Hepatocyte (in vitro differentiated cells): ENCODE results near the gene LRRC1.

ENCODE experiments used
- EZH2 ChIP-seq: fragments of 200-600 bp; sonication (generic); IDR thresholded peaks from 2 replicates; pipeline ENCODE4 v1.6.1; 2016; ENCODE audit warnings: antibody characterized with exemption, mild to moderate bottlenecking, borderline replicate concordance
- TF ChIP-seq, protein P1 (sequence below): fragments of 200-600 bp; sonication (generic); IDR thresholded peaks from 2 replicates; pipeline ENCODE4 v1.5.1; 2016; ENCODE audit warnings: antibody characterized with exemption, mild to moderate bottlenecking; ENCODE audit not compliant: poor library complexity

DNA sequence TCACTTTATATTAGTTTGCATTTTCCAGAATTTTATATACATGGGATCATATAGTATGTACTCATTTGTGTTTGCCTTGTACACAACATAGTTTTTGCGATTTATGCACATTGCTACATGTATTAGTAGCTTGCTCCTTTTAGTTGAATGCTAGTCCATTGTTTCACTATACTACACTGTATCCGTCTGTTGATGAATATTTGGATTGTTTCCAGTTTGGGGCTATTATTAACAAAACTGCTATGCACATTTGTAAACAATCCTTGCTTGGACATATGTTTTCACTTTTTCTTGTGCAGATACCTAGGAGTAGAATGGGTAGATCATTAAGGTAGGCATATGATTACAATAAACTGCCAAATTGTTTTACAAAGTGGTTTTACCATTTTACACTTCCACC is 3.9 kb upstream of the LRRC1 start:
- TF ChIP-seq, protein P1, sequence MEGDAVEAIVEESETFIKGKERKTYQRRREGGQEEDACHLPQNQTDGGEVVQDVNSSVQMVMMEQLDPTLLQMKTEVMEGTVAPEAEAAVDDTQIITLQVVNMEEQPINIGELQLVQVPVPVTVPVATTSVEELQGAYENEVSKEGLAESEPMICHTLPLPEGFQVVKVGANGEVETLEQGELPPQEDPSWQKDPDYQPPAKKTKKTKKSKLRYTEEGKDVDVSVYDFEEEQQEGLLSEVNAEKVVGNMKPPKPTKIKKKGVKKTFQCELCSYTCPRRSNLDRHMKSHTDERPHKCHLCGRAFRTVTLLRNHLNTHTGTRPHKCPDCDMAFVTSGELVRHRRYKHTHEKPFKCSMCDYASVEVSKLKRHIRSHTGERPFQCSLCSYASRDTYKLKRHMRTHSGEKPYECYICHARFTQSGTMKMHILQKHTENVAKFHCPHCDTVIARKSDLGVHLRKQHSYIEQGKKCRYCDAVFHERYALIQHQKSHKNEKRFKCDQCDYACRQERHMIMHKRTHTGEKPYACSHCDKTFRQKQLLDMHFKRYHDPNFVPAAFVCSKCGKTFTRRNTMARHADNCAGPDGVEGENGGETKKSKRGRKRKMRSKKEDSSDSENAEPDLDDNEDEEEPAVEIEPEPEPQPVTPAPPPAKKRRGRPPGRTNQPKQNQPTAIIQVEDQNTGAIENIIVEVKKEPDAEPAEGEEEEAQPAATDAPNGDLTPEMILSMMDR, result no peak
- TF ChIP-seq EZH2, result no peak
